CD8-positive, alpha-beta memory T cell (primary cell): Measurements from ENCODE around the gene ACADVL. TPM values are rescaled to one million over a fixed set of nuclear protein-coding genes. Genes with fewer than 3 reads are reported as not detected.
A peak's percentile ranks its signal among the peaks of the same experiment; 100 is the strongest.
"Not testable (repeated sequence)": the region's sequence is repeated elsewhere in the genome, so short reads cannot be mapped to it uniquely, and the experiment has no call there.

Experiments used
- CTCF ChIA-PET: fragments of 350-600 bp; sonication (Branson Sonifier 250); formaldehyde crosslinking; loops from one replicate; lab custom pipeline; 2021; ENCODE audit warnings: antibody characterized with exemption; lab: Charles Lee
- POLR2A ChIA-PET: fragments of 350-600 bp; sonication (Branson Sonifier 250); formaldehyde crosslinking; loops from one replicate; lab custom pipeline; 2021; ENCODE audit warnings: antibody characterized with exemption; lab: Charles Lee
- DNase-seq, 5 donors: peaks; one replicate each; pipeline versions ENCODE4 v3.0.0 to v3.0.0-alpha.2; 2020 to 2022; ENCODE audit warnings: mixed read lengths in 1 of 5
- H3K27ac ChIP-seq: one replicate; pipeline ENCODE4 v1.7.0; 2013; ENCODE audit warnings: low read depth, mild to moderate bottlenecking, low read length, moderate library complexity
- H3K27me3 ChIP-seq: 2 replicates; pipeline ENCODE4 v1.7.0; 2013; ENCODE audit warnings: low read length, mild to moderate bottlenecking; ENCODE audit not compliant: insufficient read depth, poor library complexity, severe bottlenecking
- H3K36me3 ChIP-seq: 2 replicates; pipeline ENCODE4 v1.7.0; 2013; ENCODE audit warnings: mild to moderate bottlenecking, low read length, moderate library complexity; ENCODE audit not compliant: insufficient read depth
- H3K4me1 ChIP-seq: 2 replicates; pipeline ENCODE4 v1.7.0; 2013; ENCODE audit warnings: mild to moderate bottlenecking, low read length, moderate library complexity; ENCODE audit not compliant: insufficient read depth
- H3K4me3 ChIP-seq: 2 replicates; pipeline ENCODE4 v1.7.0; 2013; ENCODE audit warnings: mild to moderate bottlenecking, low read length
- H3K9me3 ChIP-seq: 2 replicates; pipeline ENCODE4 v1.7.0; 2013; ENCODE audit warnings: mild to moderate bottlenecking, low read length
- H3K27ac Mint-ChIP-seq, 8 donors: one replicate each; pipeline ENCODE4 v1.8.0; 2020 to 2021; ENCODE audit warnings: mixed read lengths in 8 of 8, mild to moderate bottlenecking in 6 of 8, inconsistent platforms in 3 of 8, moderate library complexity in 3 of 8
- H3K27me3 Mint-ChIP-seq, 2 donors: one replicate each; pipeline ENCODE4 v1.8.0; 2020 to 2021; ENCODE audit warnings: mixed read lengths in 2 of 2, mild to moderate bottlenecking in 1 of 2, moderate library complexity in 1 of 2
- H3K36me3 Mint-ChIP-seq, 3 donors: one replicate each; pipeline ENCODE4 v1.8.0; 2020 to 2021; ENCODE audit warnings: mixed read lengths in 3 of 3, inconsistent platforms in 1 of 3, mild to moderate bottlenecking in 1 of 3
- H3K4me1 Mint-ChIP-seq, 3 donors: one replicate each; pipeline ENCODE4 v1.8.0; 2020 to 2021; ENCODE audit warnings: mixed read lengths in 3 of 3, inconsistent platforms in 1 of 3, mild to moderate bottlenecking in 1 of 3
- H3K4me3 Mint-ChIP-seq, 7 donors: one replicate each; pipeline ENCODE4 v1.8.0; 2020 to 2021; ENCODE audit warnings: mixed read lengths in 7 of 7, mild to moderate bottlenecking in 6 of 7, moderate library complexity in 4 of 7, inconsistent platforms in 2 of 7
- H3K9me3 Mint-ChIP-seq, 5 donors: one replicate each; pipeline ENCODE4 v1.8.0; 2020 to 2022; ENCODE audit warnings: mixed read lengths in 5 of 5, mild to moderate bottlenecking in 3 of 5, moderate library complexity in 2 of 5, inconsistent platforms in 1 of 5
- polyA plus RNA-seq: library from polyadenylated mRNA; unstranded; fragments of 300-500 nt; fragmentation: Illumina TruSeq; gene quantifications from one replicate; pipeline ENCODE4 v1.2.3, GENCODE V29; 2021
- total RNA-seq, 2 experiments: library from RNA; stranded (reverse); gene quantifications; one replicate each; pipeline ENCODE4 v1.2.3, GENCODE V29; 2021

The ACADVL gene
- total and polyA plus RNA-seq, 3 experiments from 2014 or later, result 109 to 288 (median 281) TPM

DNA sequence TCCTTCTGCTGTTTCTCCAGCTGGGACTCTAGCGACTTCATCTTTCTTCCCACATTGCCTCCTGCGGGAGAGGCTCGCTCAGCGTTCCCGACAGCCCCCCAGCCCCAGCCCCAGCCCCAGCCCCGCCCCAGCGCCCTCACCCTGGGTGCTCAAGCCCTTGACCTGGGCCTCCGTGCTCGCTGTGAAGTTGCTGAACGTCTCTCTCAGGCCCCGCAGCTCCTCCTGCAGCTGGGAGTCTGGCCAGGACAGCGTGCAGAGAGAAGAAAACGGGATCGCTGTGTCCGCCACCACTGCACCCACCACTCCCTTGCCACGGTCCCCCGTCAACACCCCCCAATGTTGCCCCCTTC lies 42.9 kb upstream of the ACADVL start:
- no peak overlapping the region for H3K27ac ChIP-seq
- POLR2A ChIA-PET, result interaction anchor here (0.6 kb wide), 1 partner anchor 144 kb away, joined by 3 read pairs; no protein-coding TSS in a partner anchor
- H3K9me3 ChIP-seq, result no peaks in the 10 kb centered on the region
- H3K4me3 ChIP-seq, result no peak overlapping the region
- Mint-ChIP-seq H3K36me3 (no peaks in the 10 kb centered on the region), H3K9me3 (no peaks in the 10 kb centered on the region), H3K4me3 (no peak overlapping the region), H3K4me1 (peaks cover 10 to 13% (median 10%) of the 10 kb centered on the region in 3 donors), H3K27ac (no peak overlapping the region), H3K27me3 (peaks cover 14 to 19% of the 10 kb centered on the region in 2 donors)
- CTCF ChIA-PET, result interaction anchor here (0.8 to 2.1 kb wide), 13 partner anchors 8 to 503 kb away, joined by 3 to 11 read pairs (median 4); partner anchors contain the start of gene SLC2A4
- peaks cover 18% of the 10 kb centered on the region for H3K27me3 ChIP-seq
- peaks cover 26% of the 10 kb centered on the region for H3K4me1 ChIP-seq
- H3K36me3 ChIP-seq, result no peaks in the 10 kb centered on the region
- DNase-seq, result no peak

DNA sequence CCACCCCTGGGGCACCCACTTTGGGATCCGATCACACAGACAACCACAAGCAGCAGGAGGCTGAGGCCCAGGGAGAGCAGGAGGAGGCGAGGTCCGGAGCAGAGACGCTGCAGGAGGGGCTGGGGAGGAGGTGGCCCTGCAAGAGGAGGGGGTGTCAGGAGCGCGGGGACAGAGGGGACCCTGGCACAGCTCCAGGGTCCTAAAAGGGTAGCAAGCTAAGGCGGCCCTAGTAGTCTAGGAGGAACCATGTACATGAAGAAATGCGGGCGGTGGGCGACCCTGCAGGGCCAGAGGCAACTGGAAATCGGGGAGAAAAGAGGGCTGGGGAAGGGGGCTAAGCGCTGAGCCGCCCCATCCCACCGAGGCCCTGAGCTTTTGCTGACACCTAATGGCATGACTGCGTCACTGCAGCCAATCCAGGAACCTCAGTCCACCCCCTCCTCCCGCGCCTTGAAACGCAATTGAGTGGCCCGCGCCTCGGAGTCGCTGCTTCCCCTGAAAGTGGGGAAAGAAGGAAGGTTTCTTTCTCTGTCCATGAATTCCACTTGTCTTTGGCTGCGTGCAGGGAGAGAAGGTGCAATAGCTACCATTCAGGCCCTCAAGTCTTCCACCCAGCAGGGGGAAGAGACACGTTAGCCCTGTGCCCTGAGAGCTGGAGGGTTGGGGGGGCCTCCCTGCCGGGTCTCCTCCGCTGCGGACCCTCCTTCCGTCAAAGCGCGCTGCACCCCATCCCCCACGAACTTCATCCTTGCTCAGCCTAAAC lies 42.4 kb upstream of the ACADVL start:
- ChIA-PET CTCF (interaction anchor here (0.6 to 2.1 kb wide), 18 partner anchors 9 to 503 kb away, joined by 3 to 11 read pairs (median 4); partner anchors contain the start of gene SLC2A4), POLR2A (interaction anchor here (0.6 to 0.7 kb wide), 2 partner anchors 44 to 144 kb away, joined by 3 to 9 read pairs; no protein-coding TSS in a partner anchor)
- Mint-ChIP-seq H3K27me3 (peaks cover 14 to 19% of the 10 kb centered on the region in 2 donors), H3K9me3 (no peaks in the 10 kb centered on the region), H3K27ac (peak overlapping the region in 3 of 8 donors; percentile 12 to 94 (median 50)), H3K36me3 (no peaks in the 10 kb centered on the region), H3K4me1 (peaks cover 10 to 13% (median 10%) of the 10 kb centered on the region in 3 donors), H3K4me3 (peak overlapping the region; percentile 36 to 70 (median 66))
- DNase-seq, result peak; percentile 42 to 74 (median 49)
- peaks cover 26% of the 10 kb centered on the region for H3K4me1 ChIP-seq
- peaks cover 18% of the 10 kb centered on the region for H3K27me3 ChIP-seq
- no peak overlapping the region for H3K27ac ChIP-seq
- no peaks in the 10 kb centered on the region for H3K9me3 ChIP-seq
- H3K4me3 ChIP-seq, result peak overlapping the region; percentile 10
- no peaks in the 10 kb centered on the region for H3K36me3 ChIP-seq

DNA sequence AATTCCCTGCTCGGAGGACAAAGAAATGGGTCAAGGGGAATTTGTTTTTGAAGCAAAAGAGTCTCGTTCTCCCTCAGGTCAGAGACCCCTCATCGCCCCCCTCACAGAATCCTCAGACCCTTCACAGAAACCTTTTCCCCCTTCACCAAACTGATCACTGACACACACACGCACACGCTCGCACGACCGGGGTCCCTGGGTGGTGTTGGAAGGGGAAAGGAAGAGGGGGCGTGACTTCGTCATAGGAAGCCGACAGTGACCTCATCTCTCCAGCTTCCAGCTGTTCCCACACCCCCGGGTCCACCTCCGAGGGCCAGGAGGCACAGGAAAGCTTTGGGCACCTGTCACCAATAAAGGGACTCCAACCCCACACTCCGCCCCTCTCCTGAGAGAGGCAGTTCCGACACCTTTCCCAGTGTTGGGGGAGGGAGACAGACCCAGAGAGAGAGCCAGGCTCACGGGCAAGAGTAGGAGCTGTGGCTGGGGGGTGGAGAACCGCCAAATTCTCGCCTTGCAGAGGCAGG lies 41.7 kb upstream of the ACADVL start:
- Histone ChIP-seq H3K27me3 (peaks cover 18% of the 10 kb centered on the region), H3K36me3 (no peaks in the 10 kb centered on the region), H3K4me1 (peaks cover 26% of the 10 kb centered on the region), H3K27ac (no peak overlapping the region), H3K4me3 (peak overlapping the region; percentile 10), H3K9me3 (no peaks in the 10 kb centered on the region)
- H3K4me1 Mint-ChIP-seq, result peaks cover 10 to 13% (median 10%) of the 10 kb centered on the region in 3 donors
- H3K27me3 Mint-ChIP-seq, result peaks cover 14 to 19% of the 10 kb centered on the region in 2 donors
- ChIA-PET POLR2A (interaction anchor here (0.7 kb wide), 1 partner anchor 45 kb away, joined by 9 read pairs; no protein-coding TSS in a partner anchor), CTCF (interaction anchor here (0.6 to 2.1 kb wide), 17 partner anchors 10 to 173 kb away, joined by 3 to 11 read pairs (median 4); partner anchors contain the start of gene SLC2A4)
- H3K9me3 Mint-ChIP-seq, result no peaks in the 10 kb centered on the region
- DNase-seq, result no peak
- H3K4me3 Mint-ChIP-seq, result peak overlapping the region; percentile 36 to 70 (median 66)
- H3K27ac Mint-ChIP-seq, result peak overlapping the region in 3 of 8 donors; percentile 12 to 94 (median 31)
- H3K36me3 Mint-ChIP-seq, result no peaks in the 10 kb centered on the region

DNA sequence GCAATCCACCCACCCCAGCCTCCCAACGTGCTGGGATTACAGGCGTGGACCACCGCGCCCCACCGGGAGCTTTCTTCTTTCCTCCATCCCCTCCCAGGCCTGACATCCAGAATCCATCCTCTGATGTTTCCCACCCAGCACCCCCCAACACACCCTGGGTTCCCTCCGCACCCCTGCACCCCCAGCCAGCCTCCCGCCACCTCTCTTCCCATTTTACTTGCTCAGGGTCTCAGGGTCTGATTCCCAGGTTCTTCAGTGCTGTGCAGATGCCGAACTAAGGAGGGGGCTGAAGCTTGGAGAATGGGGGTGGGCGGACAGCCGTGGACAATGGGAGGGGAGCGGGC lies 40.8 kb upstream of the ACADVL start:
- peaks cover 14 to 21% of the 10 kb centered on the region in 2 donors for H3K27me3 Mint-ChIP-seq
- H3K27ac Mint-ChIP-seq, result no peak overlapping the region
- H3K9me3 Mint-ChIP-seq, result no peaks in the 10 kb centered on the region
- H3K4me3 ChIP-seq, result no peak overlapping the region
- peaks cover 18% of the 10 kb centered on the region for H3K27me3 ChIP-seq
- H3K36me3 Mint-ChIP-seq, result no peaks in the 10 kb centered on the region
- H3K36me3 ChIP-seq, result no peaks in the 10 kb centered on the region
- peaks cover 9 to 13% (median 10%) of the 10 kb centered on the region in 3 donors for H3K4me1 Mint-ChIP-seq
- H3K4me3 Mint-ChIP-seq, result no peak overlapping the region
- no peak for DNase-seq
- H3K27ac ChIP-seq, result no peak overlapping the region
- H3K4me1 ChIP-seq, result peaks cover 24% of the 10 kb centered on the region
- H3K9me3 ChIP-seq, result no peaks in the 10 kb centered on the region
- ChIA-PET POLR2A (no interaction called here), CTCF (interaction anchor here (0.6 to 2.1 kb wide), 4 partner anchors 9 to 118 kb away, joined by 3 to 11 read pairs (median 3); no protein-coding TSS in a partner anchor)

DNA sequence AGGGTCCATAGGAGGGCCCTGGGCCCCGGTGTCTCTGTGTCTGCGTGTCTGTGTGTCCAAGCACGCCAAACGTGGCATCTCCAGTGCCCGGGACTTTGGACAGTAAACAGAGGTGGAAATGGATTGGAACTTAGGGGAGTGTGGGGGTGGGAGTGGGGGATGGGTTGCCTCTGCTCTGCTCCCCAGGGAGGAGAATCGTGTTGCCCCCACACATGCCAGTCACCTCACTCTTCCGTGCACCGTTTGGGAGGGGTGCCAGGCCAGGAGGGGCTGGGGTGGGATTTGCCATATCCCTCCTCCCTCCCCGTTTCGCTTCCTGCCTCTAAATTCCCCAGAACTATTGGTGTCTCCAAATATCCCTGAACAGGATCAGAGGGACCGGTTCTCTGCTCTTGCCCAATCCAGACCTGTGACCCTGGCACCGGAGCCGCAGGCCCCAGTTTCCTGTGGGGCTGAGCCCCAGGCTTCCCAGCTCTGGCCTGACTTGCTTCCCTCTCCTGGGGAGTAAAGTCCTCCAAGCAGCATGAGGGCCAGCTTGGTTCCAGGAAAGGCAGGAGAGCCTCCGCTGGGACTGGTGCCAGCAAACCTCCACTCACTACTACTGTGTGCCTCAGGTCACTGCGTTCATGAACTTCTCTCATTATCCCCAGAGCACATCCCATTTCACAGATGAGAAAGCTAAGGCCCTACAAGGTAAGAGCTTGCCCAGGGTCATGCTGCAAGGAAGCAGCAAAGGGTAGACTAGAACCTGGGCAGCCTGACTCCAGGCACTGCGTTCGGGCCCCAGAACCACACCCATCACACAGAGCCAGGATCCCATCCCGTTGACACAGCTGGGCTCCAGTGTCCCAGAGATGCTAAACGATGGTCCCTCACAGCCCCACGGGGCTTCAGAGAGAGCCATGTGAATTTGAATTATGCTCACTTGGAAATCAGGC lies 40.2 kb upstream of the ACADVL start, which contains the start of gene ASGR1:
Gene ASGR1 (minus strand): TSS at position 54 of the 938 bp plus-strand sequence. CDS start 807 bp downstream, outside the sequence.
- no peak for DNase-seq
- Histone ChIP-seq H3K27me3 (peaks cover 18% of the 10 kb centered on the region), H3K4me1 (peaks cover 17% of the 10 kb centered on the region), H3K4me3 (no peak within 1 kb of the TSS), H3K9me3 (no peaks in the 10 kb centered on the region), H3K36me3 (no peaks in the 10 kb centered on the region), H3K27ac (no peak within 1 kb of the TSS)
- ChIA-PET POLR2A (no interaction called here), CTCF (interaction anchor here (1.1 kb wide), 1 partner anchor 18 kb away, joined by 3 read pairs; no protein-coding TSS in a partner anchor)
- Mint-ChIP-seq H3K4me3 (peak within 1 kb of the TSS in 4 of 7 donors; percentile 38 to 70 (median 68)), H3K27ac (no peak within 1 kb of the TSS), H3K27me3 (peaks cover 14 to 21% of the 10 kb centered on the region in 2 donors), H3K9me3 (no peaks in the 10 kb centered on the region), H3K4me1 (peaks cover 9 to 13% (median 10%) of the 10 kb centered on the region in 3 donors), H3K36me3 (no peaks in the 10 kb centered on the region)

DNA sequence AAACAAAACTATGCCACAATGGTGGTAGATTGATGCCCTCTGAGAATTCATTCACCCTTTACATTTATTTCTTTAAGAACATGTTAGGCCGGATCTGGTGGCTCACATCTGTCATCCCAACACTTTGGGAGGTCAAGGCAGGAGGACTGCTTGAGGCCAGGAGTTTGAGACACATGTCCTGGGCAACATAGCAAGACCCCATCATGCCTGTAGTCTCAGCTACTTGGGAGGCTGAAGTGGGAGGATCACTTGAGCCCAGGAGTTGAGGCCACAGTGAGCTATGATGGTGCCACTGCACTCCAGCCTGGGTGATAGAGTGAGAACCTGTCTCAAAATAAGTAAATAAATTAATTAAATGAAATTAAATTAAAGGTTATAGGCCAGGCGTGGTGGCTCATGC lies 37.6 kb upstream of the ACADVL start:
- H3K27ac Mint-ChIP-seq, result not testable (repeated sequence)

DNA sequence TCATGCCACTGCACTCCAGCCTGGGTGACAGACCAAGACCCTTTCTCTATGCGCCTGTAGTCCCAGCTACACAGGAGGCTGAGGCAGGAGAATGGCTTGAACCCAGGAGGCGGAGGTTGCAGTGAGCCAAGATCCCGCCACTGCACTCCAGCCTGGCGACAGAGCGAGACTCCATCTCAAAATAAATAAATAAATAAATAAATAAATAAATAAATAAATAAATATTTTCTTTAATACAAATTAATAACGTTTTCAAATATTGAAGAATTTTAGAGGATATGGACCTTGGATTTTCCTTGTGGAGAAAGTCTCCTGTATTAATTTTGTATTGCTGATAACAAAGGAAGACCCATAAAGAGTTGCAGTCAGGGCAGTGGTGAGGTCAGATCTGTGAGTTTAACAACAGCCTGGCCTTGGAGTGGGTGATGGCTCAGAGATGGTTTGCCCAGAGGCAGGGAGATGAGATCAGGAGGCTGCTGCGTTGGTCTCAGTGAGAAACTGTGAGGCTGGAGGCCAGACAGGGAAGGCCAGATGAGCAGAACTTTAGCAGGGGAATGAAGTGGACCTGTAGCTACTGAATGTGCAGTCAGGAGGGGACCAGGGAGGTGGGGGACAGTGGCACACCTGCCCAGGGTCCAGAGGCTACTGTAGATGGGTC lies 36.2 kb upstream of the ACADVL start:
- ChIA-PET CTCF (no interaction called here), POLR2A (no interaction called here)
- H3K4me1 ChIP-seq, result no peaks in the 10 kb centered on the region
- H3K36me3 Mint-ChIP-seq, result no peaks in the 10 kb centered on the region
- no peaks in the 10 kb centered on the region for H3K36me3 ChIP-seq
- no peak overlapping the region for H3K27ac ChIP-seq
- H3K9me3 ChIP-seq, result no peaks in the 10 kb centered on the region
- peaks cover 0 to 8% of the 10 kb centered on the region in 2 donors for H3K27me3 Mint-ChIP-seq
- no peaks in the 10 kb centered on the region for H3K27me3 ChIP-seq
- H3K27ac Mint-ChIP-seq, result peak overlapping the region in 2 of 8 donors; percentile 51 to 97
- H3K4me1 Mint-ChIP-seq, result no peaks in the 10 kb centered on the region
- H3K4me3 Mint-ChIP-seq, result no peak overlapping the region
- H3K9me3 Mint-ChIP-seq, result no peaks in the 10 kb centered on the region
- H3K4me3 ChIP-seq, result no peak overlapping the region
- DNase-seq, result no peak

More for the DNA sequence above, 37.6 kb upstream of the ACADVL start:
- H3K4me1 Mint-ChIP-seq, result peaks cover 9 to 13% (median 10%) of the 10 kb centered on the region in 3 donors
- H3K4me3 ChIP-seq, CTCF ChIA-PET, H3K9me3 Mint-ChIP-seq, DNase-seq, POLR2A ChIA-PET, H3K4me3 Mint-ChIP-seq, H3K36me3 Mint-ChIP-seq, H3K9me3 ChIP-seq, H3K27me3 ChIP-seq, H3K27ac ChIP-seq, H3K36me3 ChIP-seq: not testable (repeated sequence)
- peaks cover 10% of the 10 kb centered on the region for H3K4me1 ChIP-seq
- peaks cover 13 to 20% of the 10 kb centered on the region in 2 donors for H3K27me3 Mint-ChIP-seq
